Head of caudate nucleus (tissue), 42 donors: Measurements from ENCODE around the gene TEX14.
A peak's percentile ranks its signal among the peaks of the same experiment; 100 is the strongest.
"Not testable (repeated sequence)": the region's sequence is repeated elsewhere in the genome, so short reads cannot be mapped to it uniquely, and the experiment has no call there.

Experiments used
- DNase-seq, 42 donors: peaks; one replicate each; pipeline versions ENCODE4 v3.0.0 to v3.0.0-alpha.2; 2020 to 2021; ENCODE audit warnings: mixed read lengths in 7 of 42
- intact Hi-C: fragments of 100-400 bp; cut with DNase I; formaldehyde crosslinking; loops from one replicate; pipeline ENCODE4 v1.15.0; 2022

The TEX14 gene

DNA sequence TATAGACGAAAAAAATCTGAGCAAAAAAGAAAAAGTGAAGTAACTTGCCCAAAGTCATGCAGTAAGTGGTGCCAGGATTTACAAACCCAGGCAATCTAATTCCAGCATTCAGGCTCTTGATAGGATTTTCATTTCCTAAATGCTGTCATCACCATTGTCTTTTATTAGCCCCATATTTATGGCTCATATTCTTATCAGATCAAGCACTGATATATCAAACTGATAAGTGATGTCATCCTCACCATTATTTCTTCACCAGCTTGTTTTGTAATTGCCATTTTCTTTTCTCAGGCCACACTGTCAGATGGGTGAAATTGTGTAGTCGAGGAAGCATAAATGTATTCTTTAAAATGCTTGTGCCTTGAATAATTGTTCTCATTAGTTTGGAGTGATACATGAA, 1.9 kb upstream of the TEX14 start:
- intact Hi-C loops = no loop called here
- DNase-seq = no peak

DNA sequence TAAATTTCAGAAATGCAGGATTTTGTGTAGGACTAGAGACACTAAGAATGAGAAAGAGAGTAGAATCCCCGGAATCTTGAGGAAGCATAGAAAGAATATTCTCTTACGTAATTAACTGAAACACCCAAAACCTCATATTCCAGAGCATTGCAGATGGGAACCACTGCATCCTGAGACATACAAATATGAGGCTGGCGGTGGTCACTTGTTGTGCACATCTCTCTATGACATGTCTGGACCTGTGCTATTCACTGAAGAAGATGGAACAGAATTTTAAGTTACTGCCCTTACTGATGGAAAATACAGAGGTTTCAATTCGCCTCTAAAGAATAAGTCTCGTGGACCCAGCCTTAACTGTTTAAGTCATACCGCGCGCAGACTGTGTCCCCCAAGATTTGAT, 1.4 kb upstream of the TEX14 start:
- DNase-seq = peak in 1 of 42 donors; percentile 5
- intact Hi-C loops = no loop called here

DNA sequence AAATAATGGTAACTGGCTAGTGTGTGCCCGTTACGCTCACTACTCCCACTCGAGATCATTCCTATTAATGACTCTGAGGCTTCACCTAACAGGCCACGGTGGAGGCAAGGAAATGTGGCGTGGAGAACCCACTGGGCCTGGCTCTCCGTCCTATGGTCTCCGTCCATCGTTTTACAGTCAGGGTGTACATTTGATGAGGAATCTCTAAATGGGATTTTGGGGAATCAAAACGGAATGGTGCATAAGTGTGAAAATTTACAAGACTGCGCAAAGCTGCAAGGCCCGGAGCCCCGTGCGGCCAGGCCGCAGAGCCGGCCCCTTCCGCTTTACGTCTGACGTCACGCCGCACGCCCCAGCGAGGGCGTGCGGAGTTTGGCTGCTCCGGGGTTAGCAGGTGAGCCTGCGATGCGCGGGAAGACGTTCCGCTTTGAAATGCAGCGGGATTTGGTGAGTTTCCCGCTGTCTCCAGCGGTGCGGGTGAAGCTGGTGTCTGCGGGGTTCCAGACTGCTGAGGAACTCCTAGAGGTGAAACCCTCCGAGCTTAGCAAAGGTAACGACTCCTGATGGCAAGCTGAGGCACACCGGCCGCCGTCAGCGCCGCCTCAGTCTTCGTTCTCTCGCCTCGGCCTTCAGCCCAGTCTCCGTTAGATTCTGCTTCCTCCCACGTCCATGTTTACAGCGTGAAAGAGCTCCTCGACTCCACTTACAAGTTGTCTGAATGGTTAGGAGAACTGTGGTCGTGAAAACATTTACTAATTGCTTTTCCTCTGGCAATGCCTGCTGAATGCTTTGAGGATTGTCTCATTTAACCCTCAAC, 602 bp upstream of the TEX14 start, which contains the start of gene RAD51C:
Gene RAD51C (plus strand): TSS at position 364 of the 817 bp plus-strand sequence. CDS start 42 bp downstream, at position 406.
- DNase-seq = peak; percentile 56 to 94 (median 88)
- intact Hi-C loops = no loop called here

DNA sequence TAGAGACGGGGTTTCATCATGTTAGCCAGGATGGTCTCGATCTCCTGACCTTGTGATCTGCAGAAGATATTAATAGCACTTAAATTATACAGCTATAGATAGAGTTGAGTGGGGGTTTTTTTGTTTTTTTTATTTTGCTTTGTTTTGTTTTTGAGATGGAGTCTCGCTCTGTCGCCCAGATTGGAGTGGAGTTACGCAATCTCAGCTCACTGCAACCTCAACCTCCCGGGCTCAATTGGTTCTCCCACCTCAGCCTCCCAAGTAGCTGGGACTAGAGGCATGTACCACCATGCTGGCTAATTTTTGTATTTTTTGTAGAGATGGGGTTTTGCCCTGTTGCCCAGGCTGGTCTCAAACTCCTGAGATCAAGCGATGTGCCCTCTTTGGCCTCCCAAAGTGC, 1.8 kb downstream of the TEX14 start:
- DNase-seq, intact Hi-C loops: not testable (repeated sequence)

DNA sequence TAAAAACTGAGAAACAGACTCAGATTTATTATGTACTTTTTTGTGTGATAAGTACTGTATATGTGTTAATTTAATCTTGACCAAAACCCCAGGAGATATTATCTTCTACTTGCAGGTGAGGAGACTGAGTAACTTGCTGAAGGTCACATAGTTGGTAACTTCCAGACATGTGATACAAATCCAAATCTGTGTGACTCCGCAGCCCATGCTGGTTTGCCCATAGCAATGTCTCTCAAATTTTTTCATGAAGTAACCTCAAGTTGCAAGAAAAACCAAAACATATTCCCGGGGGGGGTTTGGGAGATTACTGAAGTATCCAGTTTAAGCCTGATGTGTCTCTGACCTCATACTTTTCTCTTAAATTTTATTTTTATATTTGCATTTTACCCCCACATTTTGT, 3.3 kb downstream of the TEX14 start:
- intact Hi-C loops = no loop called here
- DNase-seq = no peak

DNA sequence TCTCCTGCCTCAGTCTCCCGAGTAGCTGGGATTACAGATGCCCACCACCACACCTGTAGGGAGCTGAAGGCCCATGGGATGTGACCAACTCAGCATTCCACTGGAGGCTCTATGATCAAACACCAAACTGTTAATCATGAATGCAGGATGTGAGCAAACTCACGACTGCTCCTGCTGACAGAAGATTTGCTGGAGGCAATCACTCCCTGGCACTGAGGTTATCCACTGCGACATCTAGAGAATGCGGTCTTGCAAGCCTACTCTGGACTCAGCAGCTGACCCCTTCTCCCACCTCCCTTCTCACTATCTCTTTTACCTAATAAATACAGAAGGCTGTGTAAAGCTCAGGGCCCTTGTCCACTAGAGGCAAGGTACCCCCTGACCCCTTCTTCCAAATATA, 4.9 kb downstream of the TEX14 start:
- DNase-seq = no peak
- intact Hi-C loops = no loop called here

DNA sequence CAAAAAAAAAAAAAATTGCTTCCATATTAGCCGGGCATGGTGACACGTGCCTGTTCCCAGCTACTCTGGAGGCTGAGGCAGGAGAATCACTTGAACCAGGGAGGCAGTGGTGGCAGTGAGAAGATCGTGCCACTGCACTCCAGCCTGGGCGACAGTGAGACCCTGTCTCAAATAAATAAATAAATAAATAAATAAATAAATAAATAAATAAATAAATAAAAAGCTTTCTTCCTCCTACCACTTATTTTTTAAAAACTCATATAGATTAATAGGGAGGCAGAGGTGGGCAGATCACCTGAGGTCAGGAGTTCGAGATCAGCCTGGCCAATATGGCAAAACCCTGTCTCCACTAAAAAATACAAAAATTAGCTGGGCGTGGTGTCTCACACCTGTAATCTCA, 7.4 kb downstream of the TEX14 start:
- DNase-seq, intact Hi-C loops: not testable (repeated sequence)

DNA sequence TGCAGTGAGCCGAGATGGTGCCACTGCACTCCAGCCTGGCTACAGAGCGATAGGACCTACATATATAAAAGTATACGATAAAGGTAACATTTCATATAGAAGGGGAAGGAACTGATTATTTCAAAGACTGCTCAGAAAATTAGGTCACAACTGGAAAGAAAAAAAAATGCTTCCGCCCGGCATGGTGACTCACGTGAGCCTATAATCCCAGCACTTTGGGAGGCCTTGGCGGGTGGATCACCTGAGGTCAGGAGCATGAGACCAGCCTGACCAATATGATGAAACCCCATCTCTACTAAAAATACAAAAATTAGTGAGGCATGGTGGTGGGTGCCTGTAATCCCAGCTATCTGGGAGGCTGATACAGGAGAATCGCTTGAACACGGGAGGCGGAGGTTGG, 7.8 kb downstream of the TEX14 start:
- intact Hi-C loops = no loop called here
- DNase-seq = no peak

DNA sequence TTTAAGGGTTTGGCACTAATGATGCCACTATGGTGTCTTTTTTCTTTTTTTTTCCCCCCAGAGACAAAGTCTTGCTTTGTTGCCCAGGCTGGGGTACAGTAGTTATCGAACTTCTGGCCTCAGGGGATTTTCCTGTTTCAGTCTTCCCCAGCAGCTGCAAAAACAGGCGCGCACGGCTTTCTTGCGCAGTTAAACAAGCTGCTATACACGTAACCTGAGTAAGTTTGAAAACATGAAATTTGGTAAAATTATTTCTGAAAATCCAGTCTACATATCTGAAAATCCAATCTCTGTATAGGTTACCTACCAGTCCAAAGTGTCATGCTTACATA, 11.8 kb downstream of the TEX14 start:
- intact Hi-C loops = no loop called here

DNA sequence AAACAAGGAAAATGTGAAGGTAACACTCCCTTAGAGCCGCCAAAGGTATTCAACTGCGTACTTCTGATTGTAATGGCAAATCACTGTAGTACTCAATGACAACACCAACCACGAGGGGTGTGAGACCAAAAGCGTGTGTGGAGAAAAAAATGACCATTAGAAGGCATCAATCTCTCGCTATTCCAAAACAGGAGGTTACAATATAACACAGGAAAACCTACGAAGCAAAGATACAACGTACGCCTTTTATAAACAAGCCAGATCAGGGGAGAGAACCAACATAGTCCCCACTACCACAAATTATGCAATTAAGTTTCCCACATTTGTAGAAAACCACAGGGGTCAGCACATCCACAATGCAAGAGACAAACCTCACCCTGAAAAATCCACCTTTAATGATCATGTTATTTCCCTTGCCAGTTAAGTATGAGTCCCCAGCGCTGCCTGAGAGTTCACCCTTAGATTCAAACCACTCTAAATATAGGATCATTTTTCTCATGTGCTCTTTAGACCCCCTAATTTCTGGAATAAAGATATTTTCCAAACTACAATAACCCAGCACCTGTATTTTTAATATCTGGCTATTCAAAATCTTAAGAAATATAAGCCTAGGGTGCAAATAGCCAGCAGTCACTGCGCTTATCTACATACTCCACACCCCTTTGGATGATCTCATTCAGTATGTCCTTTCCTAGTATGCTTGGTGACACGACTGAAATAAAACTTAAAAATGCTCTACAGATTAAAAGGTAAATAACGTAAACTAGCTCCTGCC, 12.4 kb downstream of the TEX14 start:
- intact Hi-C loops = no loop called here

More for the DNA sequence above, 11.8 kb downstream of the TEX14 start:
- DNase-seq = no peak

DNA sequence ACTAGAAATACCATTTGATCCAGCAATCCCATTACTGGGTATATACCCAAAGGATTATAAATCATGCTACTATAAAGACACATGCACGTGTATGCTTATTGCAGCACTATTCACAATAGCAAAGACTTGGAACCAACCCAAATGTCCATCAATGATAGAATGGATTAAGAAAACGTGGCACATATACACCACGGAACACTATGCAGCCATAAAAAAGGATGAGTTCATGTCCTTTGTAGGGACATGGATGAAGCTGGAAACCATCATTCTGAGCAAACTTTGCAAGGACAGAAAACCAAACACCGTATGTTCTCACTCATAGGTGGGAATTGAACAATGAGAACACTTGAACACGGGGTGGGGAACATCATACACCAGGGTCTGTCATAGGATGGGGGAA, 13.6 kb downstream of the TEX14 start:
- DNase-seq, intact Hi-C loops: not testable (repeated sequence)

More for the DNA sequence above, 12.4 kb downstream of the TEX14 start:
- no peak for DNase-seq

DNA sequence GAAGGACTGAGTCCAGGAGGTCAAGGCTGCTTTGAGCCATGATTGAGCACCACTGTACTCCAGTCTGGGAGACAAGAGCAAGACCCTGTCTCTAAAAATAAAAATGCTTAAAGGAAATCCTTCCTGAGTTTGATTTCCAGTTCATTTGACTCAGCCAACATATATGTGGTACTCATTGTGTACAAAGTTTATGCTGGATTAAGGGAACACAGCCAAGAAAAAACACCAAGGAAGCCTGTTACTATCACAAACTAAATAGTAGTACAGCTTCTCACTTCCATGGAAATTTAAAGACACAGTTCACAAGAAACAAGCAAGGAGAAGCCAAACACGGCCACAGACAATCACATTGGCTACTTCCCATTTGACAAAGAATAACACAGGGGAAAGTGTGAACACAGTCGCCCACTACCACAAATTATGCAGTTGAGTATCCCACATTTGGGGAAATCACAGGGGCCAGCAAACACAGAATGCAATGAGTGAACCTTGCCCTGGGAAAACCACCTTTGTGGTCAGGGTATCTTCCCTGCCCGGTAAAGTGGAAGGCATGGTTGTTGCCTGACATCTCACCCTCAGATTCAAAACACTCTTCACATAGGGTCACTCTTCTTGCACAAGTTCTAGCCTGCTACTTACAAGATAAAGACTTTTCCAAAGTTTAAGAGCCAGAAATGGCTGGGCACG, 14.5 kb downstream of the TEX14 start:
- DNase-seq = no peak

DNA sequence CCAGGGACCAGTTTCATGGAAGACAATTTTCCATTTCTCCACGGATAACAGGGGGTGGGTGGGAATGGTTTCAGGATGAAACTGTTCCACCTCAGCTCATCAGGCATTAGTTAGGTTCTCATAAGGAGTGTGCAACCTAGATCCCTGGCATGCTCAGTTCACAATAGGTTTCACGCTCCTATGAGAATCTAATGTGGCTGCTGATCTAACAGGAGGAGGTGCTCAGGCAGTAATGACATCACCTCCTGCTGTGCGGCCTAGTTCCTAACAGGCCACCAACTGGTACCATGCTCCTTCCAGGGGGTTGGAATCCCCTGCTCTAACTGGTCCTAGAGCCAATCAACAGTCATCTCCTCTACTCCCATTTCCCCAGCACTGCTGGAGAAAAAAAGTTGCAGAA, 19.9 kb downstream of the TEX14 start:
- intact Hi-C loops = no loop called here
- DNase-seq = no peak

More for the DNA sequence above, 14.5 kb downstream of the TEX14 start:
- intact Hi-C loops = no loop called here

DNA sequence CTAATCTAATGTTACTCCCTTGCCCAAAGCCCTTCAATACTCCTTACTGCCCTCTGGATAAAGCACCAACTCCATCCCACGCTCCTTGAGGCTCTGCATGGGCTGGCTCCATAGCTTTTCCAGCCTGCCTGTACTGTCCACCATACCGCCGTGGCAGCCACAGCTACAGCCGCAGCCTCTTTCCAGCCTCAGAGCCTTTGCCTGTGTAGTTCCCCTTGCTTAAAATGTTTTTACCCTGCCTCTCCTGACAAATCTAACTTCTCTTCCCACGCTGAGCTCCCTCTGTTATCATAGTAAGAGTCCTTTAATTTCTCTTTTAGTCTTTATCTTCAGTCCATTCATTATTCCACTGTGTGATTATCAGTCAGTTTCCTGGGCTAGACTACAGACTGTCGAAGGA, 22.0 kb downstream of the TEX14 start:
- intact Hi-C loops = no loop called here
- no peak for DNase-seq

DNA sequence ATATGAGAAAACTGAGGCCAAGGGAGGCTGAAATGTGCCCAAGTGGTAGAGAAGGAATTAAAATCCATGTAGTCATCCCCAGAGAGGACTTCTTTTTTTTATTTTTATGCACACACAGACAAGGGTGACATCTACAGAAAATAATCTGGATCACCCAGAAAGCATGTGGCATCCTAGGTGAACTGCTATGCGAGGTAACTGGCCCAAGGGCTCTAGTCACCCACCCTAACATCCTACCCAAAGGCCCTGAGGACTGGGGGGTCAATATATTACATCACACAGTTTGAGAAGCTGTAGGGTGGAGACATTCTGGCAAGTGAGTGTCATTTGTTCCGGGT, 23.3 kb downstream of the TEX14 start:
- no peak for DNase-seq
- intact Hi-C loops = no loop called here

DNA sequence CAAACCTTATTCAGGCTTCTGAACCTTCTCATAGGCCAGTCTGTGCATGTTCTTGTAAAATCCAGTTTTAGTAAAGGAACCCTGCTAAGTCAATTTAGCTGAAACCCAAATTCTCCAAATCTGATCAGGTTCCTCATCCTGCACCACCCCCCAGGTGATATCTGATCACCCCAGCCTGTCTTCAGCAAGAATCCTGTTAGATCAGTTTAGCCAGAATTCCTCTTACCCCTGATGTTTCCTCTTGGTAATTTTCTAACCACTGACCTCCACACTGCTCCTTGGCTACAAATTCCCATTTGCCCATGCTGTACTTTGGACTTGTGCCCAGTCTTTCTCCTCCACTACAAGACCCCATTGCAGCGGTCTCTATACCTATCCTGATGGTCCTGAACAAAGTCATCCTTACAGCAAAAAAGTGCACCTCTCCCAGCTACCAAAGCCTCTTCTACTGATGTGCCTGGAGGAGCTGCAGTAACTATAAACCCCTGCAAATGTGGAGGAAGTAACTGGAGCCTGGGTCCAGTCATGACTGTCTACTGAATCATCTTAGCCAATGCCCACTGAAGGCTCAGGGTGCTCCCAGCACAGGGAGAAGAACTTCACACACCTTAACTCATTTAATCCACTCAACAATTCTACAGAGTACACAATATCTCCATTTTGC, 23.8 kb downstream of the TEX14 start:
- no peak for DNase-seq
- intact Hi-C loops = no loop called here

DNA sequence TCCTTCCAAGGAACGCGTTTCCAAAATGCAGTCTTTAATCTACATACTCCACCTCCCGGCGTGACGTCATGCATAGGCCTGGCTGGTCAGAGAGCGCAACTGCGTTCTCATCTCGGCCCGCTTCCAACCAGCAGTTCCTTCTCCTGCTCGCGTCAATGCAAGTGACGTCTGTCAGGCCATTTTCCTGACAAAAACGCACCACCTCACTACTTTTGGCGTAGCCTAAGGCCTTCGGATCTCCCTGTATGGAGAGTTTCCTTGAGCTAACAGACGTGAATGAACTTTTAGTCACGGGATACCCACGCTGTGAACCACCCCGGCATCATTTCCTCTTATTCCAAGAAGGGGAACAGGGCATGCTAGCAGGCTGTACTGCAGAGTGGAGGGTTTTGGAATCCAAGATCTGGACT, 25.0 kb downstream of the TEX14 start:
- peak; percentile 7 to 75 (median 46) for DNase-seq
- intact Hi-C loops = no loop called here

DNA sequence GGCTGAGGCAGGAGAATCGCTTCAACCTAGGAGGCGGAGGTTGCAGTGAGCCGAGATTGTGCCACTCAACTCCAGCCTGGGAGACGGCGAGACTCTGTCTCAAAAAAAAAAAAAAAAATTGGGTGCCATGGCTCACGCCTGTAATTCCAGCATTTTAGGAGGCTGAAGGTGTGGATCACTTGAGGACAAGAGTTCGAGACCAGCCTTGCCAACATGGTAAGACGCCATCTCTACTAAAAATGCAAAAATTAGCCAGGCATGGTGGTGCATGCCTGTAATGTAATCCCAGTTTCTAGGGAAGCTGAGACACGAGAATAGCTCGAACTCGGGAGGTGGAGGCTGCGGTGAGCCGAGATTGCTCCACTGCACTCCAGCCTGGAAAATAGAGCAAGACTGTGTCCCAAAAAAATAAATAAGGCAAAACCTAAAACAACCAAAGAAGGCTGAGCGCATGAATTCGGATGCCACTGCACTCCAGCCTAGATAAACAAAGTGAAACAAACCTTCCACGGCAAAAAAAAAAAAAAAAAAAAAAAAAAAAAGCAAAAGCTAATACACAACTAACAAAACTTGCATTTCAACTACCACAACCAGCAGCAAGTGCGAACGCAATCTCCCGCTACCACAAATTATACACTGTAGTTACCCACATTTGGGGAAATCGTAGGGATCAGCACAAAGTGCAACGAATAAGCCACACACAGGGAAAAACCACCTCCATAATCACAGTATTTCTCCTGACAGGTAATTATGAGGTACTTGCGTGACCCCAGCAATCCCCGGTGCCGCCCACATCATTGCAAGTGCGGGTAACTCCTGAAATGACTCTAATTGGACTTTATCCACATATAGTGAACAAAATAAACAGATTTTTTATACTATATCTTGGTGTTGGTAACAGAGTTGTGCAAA, 25.6 kb downstream of the TEX14 start:
- intact Hi-C loops = no loop called here
- DNase-seq = no peak

DNA sequence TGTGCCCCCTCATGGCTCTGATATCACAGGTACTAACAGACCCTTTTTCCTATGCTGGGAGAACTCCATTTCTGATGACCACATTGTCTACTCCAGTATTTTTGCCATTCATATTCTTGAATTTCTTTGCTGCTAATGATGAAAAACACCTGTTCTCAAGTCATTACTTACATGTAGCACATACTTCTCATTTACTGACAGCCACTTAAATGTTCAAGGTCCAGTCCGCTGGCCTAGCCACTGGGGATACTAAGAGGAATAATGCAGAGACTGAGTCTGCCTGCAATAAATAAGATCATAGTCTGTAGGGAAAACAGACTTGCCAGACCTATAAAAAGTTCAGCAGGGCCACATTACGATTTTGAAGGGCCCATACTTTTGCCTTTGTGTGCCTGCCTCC, 27.5 kb downstream of the TEX14 start:
- intact Hi-C loops = no loop called here
- DNase-seq = no peak
